ENCODE measurements around the gene INSIG1.

INSIG1 gene

GRCh38 chr7:155267023-155267422, 30.7 kb upstream of the INSIG1 start:
- DNase-seq, result no peak
- Histone ChIP-seq H3K9me3 (no peaks in the 10 kb centered on the region), H3K27ac (no peak overlapping the region), H3K27me3 (peaks cover 0 to 41% of the 10 kb centered on the region in 2 donors), H3K36me3 (no peaks in the 10 kb centered on the region), H3K4me1 (no peaks in the 10 kb centered on the region), H3K4me3 (no peak overlapping the region)
- intact Hi-C loops (cut with DNase I; ENCODE audit: low total_unique reads), result no loop called here
- TF ChIP-seq CTCF (IDR thresholded peaks at IDR 0.05), result no peak

- no peak for TF ChIP-seq CTCF (IDR thresholded peaks at IDR 0.05)
- H3K4me3 ChIP-seq, result no peak overlapping the region
- intact Hi-C loops (cut with DNase I; ENCODE audit: low total_unique reads), result no loop called here
- DNase-seq, result no peak
- no peaks in the 10 kb centered on the region for H3K36me3 ChIP-seq
- no peak overlapping the region for H3K27ac ChIP-seq
- no peaks in the 10 kb centered on the region for H3K4me1 ChIP-seq
- peaks cover 0 to 41% of the 10 kb centered on the region in 2 donors for H3K27me3 ChIP-seq
- no peaks in the 10 kb centered on the region for H3K9me3 ChIP-seq
Measured at GRCh38 chr7:155267436-155267835, 30.2 kb upstream of the INSIG1 start.

- Histone ChIP-seq H3K9me3 (no peaks in the 10 kb centered on the region), H3K27ac (no peak overlapping the region), H3K4me1 (no peaks in the 10 kb centered on the region), H3K27me3 (peaks cover 0 to 35% of the 10 kb centered on the region in 2 donors), H3K36me3 (no peaks in the 10 kb centered on the region), H3K4me3 (no peak overlapping the region)
- intact Hi-C loops (cut with DNase I; ENCODE audit: low total_unique reads), result no loop called here
- no peak for DNase-seq
- TF ChIP-seq CTCF (IDR thresholded peaks at IDR 0.05), result no peak
Measured at GRCh38 chr7:155268211-155268610, 29.5 kb upstream of the INSIG1 start.

GRCh38 chr7:155268921-155269650, 28.6 kb upstream of the INSIG1 start:
- H3K4me3 ChIP-seq, result no peak overlapping the region
- H3K27me3 ChIP-seq, result peaks cover 0 to 32% of the 10 kb centered on the region in 2 donors
- TF ChIP-seq CTCF (IDR thresholded peaks at IDR 0.05), result no peak
- H3K4me1 ChIP-seq, result peaks cover 0 to 1% (median 0%) of the 10 kb centered on the region in 4 donors
- intact Hi-C loops (cut with DNase I; ENCODE audit: low total_unique reads), result no loop called here
- DNase-seq, result no peak
- no peaks in the 10 kb centered on the region for H3K9me3 ChIP-seq
- H3K27ac ChIP-seq, result no peak overlapping the region
- no peaks in the 10 kb centered on the region for H3K36me3 ChIP-seq

- Histone ChIP-seq H3K9me3 (no peaks in the 10 kb centered on the region), H3K36me3 (no peaks in the 10 kb centered on the region), H3K4me3 (no peak overlapping the region), H3K27me3 (peaks cover 0 to 29% of the 10 kb centered on the region in 2 donors), H3K27ac (no peak overlapping the region), H3K4me1 (peaks cover 0 to 5% (median 0%) of the 10 kb centered on the region in 4 donors)
- no peak for DNase-seq
- intact Hi-C loops (cut with DNase I; ENCODE audit: low total_unique reads), result no loop called here
- TF ChIP-seq CTCF (IDR thresholded peaks at IDR 0.05), result no peak
Measured at GRCh38 chr7:155269766-155270585, 27.7 kb upstream of the INSIG1 start.
